Naive thymus-derived CD8-positive, alpha-beta T cell (primary cell): ENCODE results near the gene CENPH. TPM values are rescaled to one million over a fixed set of nuclear protein-coding genes. Genes with fewer than 3 reads are reported as not detected.
"Not testable (repeated sequence)": the region's sequence is repeated elsewhere in the genome, so short reads cannot be mapped to it uniquely, and the experiment has no call there.

Experiments used
- ATAC-seq, 2 donors: fragments of 150-1000 bp; cut with Tn5 transposase in 1 of 2; sonication (Bioruptor Pico), chemical (Tn5 transposase) in 1 of 2; 1 replicate in 1 of 2; 2 replicates in 1 of 2; pipeline ENCODE4 v1.10.0; 2021; ENCODE audit warnings: mild to moderate bottlenecking in 2 of 2, moderate library complexity in 2 of 2
- POLR2A ChIA-PET: fragments of 350-600 bp; sonication (Branson Sonifier 250); formaldehyde crosslinking; loops from one replicate; lab custom pipeline; 2021; ENCODE audit warnings: antibody characterized with exemption; lab: Charles Lee
- DNase-seq, 10 donors: peaks; one replicate each; pipeline versions ENCODE4 v3.0.0 to v3.0.0-alpha.2; 2020 to 2022
- H3K27ac Mint-ChIP-seq, 10 donors: one replicate each; pipeline ENCODE4 v1.8.0; 2020 to 2022; ENCODE audit warnings: mild to moderate bottlenecking in 10 of 10, mixed read lengths in 10 of 10, moderate library complexity in 4 of 10, inconsistent platforms in 1 of 10
- H3K27me3 Mint-ChIP-seq, 5 donors: one replicate each; pipeline ENCODE4 v1.8.0; 2021 to 2022; ENCODE audit warnings: mixed read lengths in 5 of 5
- H3K36me3 Mint-ChIP-seq, 3 donors: one replicate each; pipeline ENCODE4 v1.8.0; 2020 to 2022; ENCODE audit warnings: mixed read lengths in 3 of 3, mild to moderate bottlenecking in 2 of 3, inconsistent platforms in 1 of 3
- H3K4me1 Mint-ChIP-seq, 4 donors: one replicate each; pipeline ENCODE4 v1.8.0; 2021 to 2022; ENCODE audit warnings: mixed read lengths in 4 of 4
- H3K4me3 Mint-ChIP-seq, 10 donors: one replicate each; pipeline ENCODE4 v1.8.0; 2020 to 2022; ENCODE audit warnings: mild to moderate bottlenecking in 10 of 10, mixed read lengths in 10 of 10, moderate library complexity in 6 of 10, inconsistent platforms in 1 of 10
- H3K9me3 Mint-ChIP-seq, 9 donors: one replicate each; pipeline ENCODE4 v1.8.0; 2020 to 2022; ENCODE audit warnings: mixed read lengths in 9 of 9, mild to moderate bottlenecking in 3 of 9, inconsistent platforms in 1 of 9, moderate library complexity in 1 of 9
- polyA plus RNA-seq, 3 donors: library from polyadenylated mRNA; unstranded; fragments of 300-500 nt; fragmentation: Illumina TruSeq; gene quantifications; one replicate each; pipeline ENCODE4 v1.2.3, GENCODE V29; 2021
- total RNA-seq, 8 experiments: library from RNA in 2 of 8; stranded (reverse) in 2 of 8; gene quantifications; one replicate each; pipeline ENCODE4 v1.2.3 and lab custom pipeline; 2021 to 2026

CENPH gene
- total RNA-seq (1 to 10 TPM; 8.3 to 9.7 TPM), polyA plus RNA-seq (10 to 100 TPM in 2 of 3 donors, 1 to 10 TPM in 1; 8.2 to 10.7 (median 10.1) TPM), total RNA-seq (lab: John Stamatoyannopoulos, UW) (4.9 to 23.9 (median 12.0) reads per million in 6 experiments)

- ATAC-seq: peak; percentile 91 to 95
- peak within 1 kb of the TSS; percentile 86 to 94 (median 90) for H3K4me3 Mint-ChIP-seq
- no peaks in the 10 kb centered on the region for H3K9me3 Mint-ChIP-seq
- peak within 1 kb of the TSS; percentile 86 to 98 (median 95) for H3K27ac Mint-ChIP-seq
- H3K4me1 Mint-ChIP-seq: peaks cover 7 to 20% (median 15%) of the 10 kb centered on the region in 4 donors
- H3K27me3 Mint-ChIP-seq: no peaks in the 10 kb centered on the region
- POLR2A ChIA-PET: interaction anchor here (0.6 to 3.1 kb wide), 5 partner anchors 11 to 143 kb away, joined by 5 to 12 read pairs (median 6); partner anchors contain the start of genes CCDC125, CCNB1 and CDK7
- H3K36me3 Mint-ChIP-seq: peaks cover 0 to 3% (median 1%) of the 10 kb centered on the region in 3 donors
- peak; percentile 83 to 96 (median 91) for DNase-seq
Measured at GRCh38 chr5:69189162-69190086, at the start of gene CENPH. Gene CENPH (plus strand): TSS chr5:69189583. CDS start chr5:69189635, 52 bp downstream.

- H3K27ac Mint-ChIP-seq, H3K36me3 Mint-ChIP-seq, H3K4me1 Mint-ChIP-seq, ATAC-seq, H3K4me3 Mint-ChIP-seq, POLR2A ChIA-PET, DNase-seq, H3K27me3 Mint-ChIP-seq: not testable (repeated sequence)
- H3K9me3 Mint-ChIP-seq: peaks cover 0 to 21% (median 3%) of the 10 kb centered on the region in 9 donors
Measured at GRCh38 chr5:69140239-69140638, 49.1 kb upstream of the CENPH start.

GRCh38 chr5:69140827-69141226 lies 48.6 kb upstream of the CENPH start:
- ATAC-seq (no peak), DNase-seq (no peak)
- Mint-ChIP-seq H3K27ac (no peak overlapping the region), H3K4me1 (peaks cover 0 to 2% (median under 1%) of the 10 kb centered on the region in 4 donors), H3K4me3 (no peak overlapping the region), H3K27me3 (no peaks in the 10 kb centered on the region), H3K36me3 (peaks cover 0 to 5% (median 0%) of the 10 kb centered on the region in 3 donors), H3K9me3 (peaks cover 0 to 21% (median 3%) of the 10 kb centered on the region in 9 donors)
- POLR2A ChIA-PET: interaction anchor here (0.5 kb wide), 1 partner anchor 267 kb away, joined by 4 read pairs; no protein-coding TSS in a partner anchor

- DNase-seq, ATAC-seq, POLR2A ChIA-PET, H3K36me3 Mint-ChIP-seq, H3K27me3 Mint-ChIP-seq, H3K4me1 Mint-ChIP-seq, H3K9me3 Mint-ChIP-seq, H3K27ac Mint-ChIP-seq, H3K4me3 Mint-ChIP-seq: not testable (repeated sequence)
Measured at GRCh38 chr5:69148576-69148975, 40.8 kb upstream of the CENPH start.

GRCh38 chr5:69148981-69149675 lies 40.3 kb upstream of the CENPH start:
- Mint-ChIP-seq H3K27me3 (peaks cover 0 to 2% (median 0%) of the 10 kb centered on the region in 5 donors), H3K9me3 (no peaks in the 10 kb centered on the region), H3K27ac (peak overlapping the region in 1 of 10 donors; percentile 38), H3K4me3 (no peak overlapping the region), H3K36me3 (peaks cover 0 to 3% (median 0%) of the 10 kb centered on the region in 3 donors), H3K4me1 (peaks cover 0 to 2% (median 0%) of the 10 kb centered on the region in 4 donors)
- DNase-seq: no peak
- no peak for ATAC-seq
- POLR2A ChIA-PET: no interaction called here

- no peaks in the 10 kb centered on the region for H3K9me3 Mint-ChIP-seq
- POLR2A ChIA-PET: interaction anchor here (0.6 kb wide), 1 partner anchor 65 kb away, joined by 3 read pairs; no protein-coding TSS in a partner anchor
- H3K4me1 Mint-ChIP-seq: peaks cover 0 to 2% (median 0%) of the 10 kb centered on the region in 4 donors
- H3K36me3 Mint-ChIP-seq: peaks cover 0 to 3% (median 0%) of the 10 kb centered on the region in 3 donors
- ATAC-seq (no peak), DNase-seq (no peak)
- peaks cover 0 to 2% (median 0%) of the 10 kb centered on the region in 5 donors for H3K27me3 Mint-ChIP-seq
- H3K27ac Mint-ChIP-seq: peak overlapping the region in 1 of 10 donors; percentile 53
- H3K4me3 Mint-ChIP-seq: no peak overlapping the region
Measured at GRCh38 chr5:69149676-69150010, 39.7 kb upstream of the CENPH start.

- POLR2A ChIA-PET: no interaction called here
- H3K27me3 Mint-ChIP-seq: peaks cover 0 to 2% (median 0%) of the 10 kb centered on the region in 5 donors
- no peak for ATAC-seq
Measured at GRCh38 chr5:69152731-69153130, 36.7 kb upstream of the CENPH start.

GRCh38 chr5:69156456-69156855 lies 32.9 kb upstream of the CENPH start:
- Mint-ChIP-seq H3K4me1 (no peaks in the 10 kb centered on the region), H3K36me3 (no peaks in the 10 kb centered on the region), H3K27ac (no peak overlapping the region), H3K9me3 (no peaks in the 10 kb centered on the region), H3K27me3 (peaks cover 0 to 2% (median 0%) of the 10 kb centered on the region in 5 donors), H3K4me3 (no peak overlapping the region)
- POLR2A ChIA-PET: no interaction called here
- DNase-seq (no peak), ATAC-seq (no peak)

More at GRCh38 chr5:69152731-69153130, 36.7 kb upstream of the CENPH start:
- no peak for DNase-seq
- H3K36me3 Mint-ChIP-seq: no peaks in the 10 kb centered on the region
- H3K27ac Mint-ChIP-seq: no peak overlapping the region
- H3K4me3 Mint-ChIP-seq: no peak overlapping the region
- no peaks in the 10 kb centered on the region for H3K9me3 Mint-ChIP-seq
- H3K4me1 Mint-ChIP-seq: no peaks in the 10 kb centered on the region

- Mint-ChIP-seq H3K9me3 (no peaks in the 10 kb centered on the region), H3K4me3 (no peak overlapping the region), H3K27ac (no peak overlapping the region), H3K27me3 (peaks cover 0 to under 1% (median 0%) of the 10 kb centered on the region in 5 donors), H3K4me1 (no peaks in the 10 kb centered on the region), H3K36me3 (no peaks in the 10 kb centered on the region)
- POLR2A ChIA-PET: no interaction called here
- ATAC-seq (no peak), DNase-seq (no peak)
Measured at GRCh38 chr5:69158039-69158438, 31.3 kb upstream of the CENPH start.

- no peak overlapping the region for H3K27ac Mint-ChIP-seq
- POLR2A ChIA-PET: interaction anchor here (0.6 kb wide), 1 partner anchor 46 kb away, joined by 4 read pairs; no protein-coding TSS in a partner anchor
Measured at GRCh38 chr5:69160651-69161050, 28.7 kb upstream of the CENPH start.

GRCh38 chr5:69166686-69167492 lies 22.5 kb upstream of the CENPH start, which contains the start of gene CCNB1:
Gene CCNB1 (plus strand): TSS chr5:69167150. CDS start chr5:69167263, 113 bp downstream.
- ATAC-seq: peak; percentile 98 to 99
- no peaks in the 10 kb centered on the region for H3K36me3 Mint-ChIP-seq
- H3K27ac Mint-ChIP-seq: peak within 1 kb of the TSS; percentile 49 to 94 (median 92)
- H3K9me3 Mint-ChIP-seq: no peaks in the 10 kb centered on the region
- POLR2A ChIA-PET: interaction anchor here (0.6 to 2.7 kb wide), 5 partner anchors 22 to 203 kb away, joined by 3 to 12 read pairs (median 4); partner anchors contain the start of genes AK6, CENPH, RAD17 and SLC30A5
- H3K4me3 Mint-ChIP-seq: peak within 1 kb of the TSS; percentile 90 to 97 (median 94)
- no peaks in the 10 kb centered on the region for H3K27me3 Mint-ChIP-seq
- peak; percentile 91 to 98 (median 96) for DNase-seq
- H3K4me1 Mint-ChIP-seq: peaks cover 7 to 28% (median 26%) of the 10 kb centered on the region in 4 donors

More at GRCh38 chr5:69160651-69161050, 28.7 kb upstream of the CENPH start:
- no peak overlapping the region for H3K4me3 Mint-ChIP-seq
- no peaks in the 10 kb centered on the region for H3K27me3 Mint-ChIP-seq
- peaks cover 0 to 2% (median under 1%) of the 10 kb centered on the region in 4 donors for H3K4me1 Mint-ChIP-seq
- DNase-seq (no peak), ATAC-seq (no peak)
- H3K9me3 Mint-ChIP-seq: no peaks in the 10 kb centered on the region
- no peaks in the 10 kb centered on the region for H3K36me3 Mint-ChIP-seq
